Suprapubic skin (tissue), 4 donors: Measurements from ENCODE around the gene SPTBN5. TPM values are rescaled to one million over a fixed set of nuclear protein-coding genes. Genes with fewer than 3 reads are reported as not detected.

Source experiments
- DNase-seq, 2 donors: peaks; one replicate each; pipeline ENCODE4 v3.0.0-alpha.2; 2019; ENCODE audit warnings: low spot score in 2 of 2
- H3K27ac ChIP-seq: fragments of 200-600 bp; sonication (generic); one replicate; pipeline ENCODE4 v1.5.1; 2019
- H3K27me3 ChIP-seq: fragments of 200-600 bp; sonication (generic); one replicate; pipeline ENCODE4 v1.5.1; 2019
- H3K36me3 ChIP-seq: fragments of 200-600 bp; sonication (generic); one replicate; pipeline ENCODE4 v1.5.1; 2019
- H3K4me1 ChIP-seq: fragments of 200-600 bp; sonication (generic); one replicate; pipeline ENCODE4 v1.5.1; 2019
- H3K4me3 ChIP-seq: fragments of 200-600 bp; sonication (generic); one replicate; pipeline ENCODE4 v1.5.1; 2019; ENCODE audit warnings: mild to moderate bottlenecking
- H3K9me3 ChIP-seq: fragments of 200-600 bp; sonication (generic); one replicate; pipeline ENCODE4 v1.5.1; 2019
- EP300 ChIP-seq: sonication (generic); formaldehyde crosslinking; IDR thresholded peaks from one replicate; pipeline ENCODE4 v1.6.1; 2017; ENCODE audit warnings: antibody characterized with exemption
- POLR2A ChIP-seq, 2 donors: fragments of 450-650 bp; IDR thresholded peaks; one replicate each; pipeline ENCODE4 v1.6.1; 2017; ENCODE audit warnings: antibody characterized with exemption in 2 of 2, mild to moderate bottlenecking in 2 of 2, moderate library complexity in 2 of 2
- POLR2AphosphoS5 ChIP-seq, 3 donors: sonication (generic); formaldehyde crosslinking; IDR thresholded peaks; one replicate each; pipeline ENCODE4 v1.6.1; 2017; ENCODE audit warnings: antibody characterized with exemption in 3 of 3
- WGBS: methylation state at CpG from one replicate; pipeline ENCODE4 v1.1.5; 2018; 5-methylcytosine and 5-hydroxymethylcytosine counted together
- total RNA-seq, 4 donors: library from RNA; depleted of rRNA; stranded (reverse); fragments of >200 nt; gene quantifications; one replicate each; pipeline ENCODE4 v1.1.0, GENCODE V29; 2016
- TF ChIP-seq, protein P1 (sequence below), 2 donors: fragments of 200-600 bp in 1 of 2; fragments of 450-650 bp in 1 of 2; sonication (generic) in 1 of 2; IDR thresholded peaks; one replicate each; pipeline ENCODE4 v1.5.1; 2016 to 2019; ENCODE audit warnings: antibody characterized with exemption in 2 of 2, mild to moderate bottlenecking in 1 of 2, moderate library complexity in 1 of 2

SPTBN5 gene
- total RNA-seq, 4 donors from 2014 or later: 1.3 to 3.4 (median 2.8) TPM

- Histone ChIP-seq H3K36me3 (no peaks in the 10 kb centered on the region), H3K27me3 (no peaks in the 10 kb centered on the region), H3K9me3 (no peaks in the 10 kb centered on the region), H3K4me3 (no peak overlapping the region), H3K4me1 (peaks cover 90% of the 10 kb centered on the region), H3K27ac (peak overlapping the region; percentile 72)
- no peak for DNase-seq
- TF ChIP-seq, protein P1, sequence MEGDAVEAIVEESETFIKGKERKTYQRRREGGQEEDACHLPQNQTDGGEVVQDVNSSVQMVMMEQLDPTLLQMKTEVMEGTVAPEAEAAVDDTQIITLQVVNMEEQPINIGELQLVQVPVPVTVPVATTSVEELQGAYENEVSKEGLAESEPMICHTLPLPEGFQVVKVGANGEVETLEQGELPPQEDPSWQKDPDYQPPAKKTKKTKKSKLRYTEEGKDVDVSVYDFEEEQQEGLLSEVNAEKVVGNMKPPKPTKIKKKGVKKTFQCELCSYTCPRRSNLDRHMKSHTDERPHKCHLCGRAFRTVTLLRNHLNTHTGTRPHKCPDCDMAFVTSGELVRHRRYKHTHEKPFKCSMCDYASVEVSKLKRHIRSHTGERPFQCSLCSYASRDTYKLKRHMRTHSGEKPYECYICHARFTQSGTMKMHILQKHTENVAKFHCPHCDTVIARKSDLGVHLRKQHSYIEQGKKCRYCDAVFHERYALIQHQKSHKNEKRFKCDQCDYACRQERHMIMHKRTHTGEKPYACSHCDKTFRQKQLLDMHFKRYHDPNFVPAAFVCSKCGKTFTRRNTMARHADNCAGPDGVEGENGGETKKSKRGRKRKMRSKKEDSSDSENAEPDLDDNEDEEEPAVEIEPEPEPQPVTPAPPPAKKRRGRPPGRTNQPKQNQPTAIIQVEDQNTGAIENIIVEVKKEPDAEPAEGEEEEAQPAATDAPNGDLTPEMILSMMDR (IDR thresholded peaks at IDR 0.05): no peak
- 62% methylated on average over 16 of the region's 16 CpGs for WGBS
Measured at GRCh38 chr15:41932511-41933289, 38.8 kb upstream of the SPTBN5 start.

DNA sequence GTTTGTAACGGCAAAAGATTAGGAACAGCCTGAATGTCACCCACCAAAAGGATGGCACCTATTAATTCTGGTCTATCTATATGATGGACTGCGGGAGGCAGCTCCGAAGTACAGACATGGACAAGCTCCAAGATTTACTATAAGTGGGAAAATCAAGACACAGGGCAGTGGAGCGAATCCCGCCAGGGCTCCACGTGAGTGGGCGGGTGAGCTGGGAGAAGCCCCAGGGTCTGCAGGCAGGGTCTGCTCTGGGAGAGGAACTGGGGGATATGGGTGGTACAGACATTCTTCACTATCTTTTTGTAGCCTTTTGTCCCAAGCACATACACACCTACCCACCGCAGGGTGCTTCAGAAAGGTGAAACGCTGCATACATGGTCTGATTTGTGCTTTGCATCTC is 38.2 kb upstream of the SPTBN5 start:
- H3K4me1 ChIP-seq: peaks cover 92% of the 10 kb centered on the region
- WGBS: 93% methylated on average over 9 of the region's 9 CpGs

GRCh38 chr15:41930867-41931222 is 37.0 kb upstream of the SPTBN5 start:
- no peak overlapping the region for H3K4me3 ChIP-seq
- peaks cover 94% of the 10 kb centered on the region for H3K4me1 ChIP-seq
- H3K27ac ChIP-seq: peak overlapping the region; percentile 78
- no peak for DNase-seq
- no peak for TF ChIP-seq POLR2A (IDR thresholded peaks at IDR 0.05)
- TF ChIP-seq, protein P1 (IDR thresholded peaks at IDR 0.05): no peak
- TF ChIP-seq EP300: no peak
- no peak for TF ChIP-seq POLR2AphosphoS5 (IDR thresholded peaks at IDR 0.05)
- H3K9me3 ChIP-seq: no peaks in the 10 kb centered on the region
- H3K36me3 ChIP-seq: no peaks in the 10 kb centered on the region
- WGBS: 69% methylated on average over 2 of the region's 2 CpGs
- no peaks in the 10 kb centered on the region for H3K27me3 ChIP-seq

More for the DNA sequence above, 38.2 kb upstream of the SPTBN5 start:
- Histone ChIP-seq H3K36me3 (no peaks in the 10 kb centered on the region), H3K27me3 (no peaks in the 10 kb centered on the region), H3K9me3 (no peaks in the 10 kb centered on the region), H3K27ac (no peak overlapping the region), H3K4me3 (no peak overlapping the region)
- no peak for DNase-seq
- TF ChIP-seq, protein P1 (IDR thresholded peaks at IDR 0.05): no peak
- TF ChIP-seq POLR2AphosphoS5 (IDR thresholded peaks at IDR 0.05): no peak
- no peak for TF ChIP-seq EP300
- no peak for TF ChIP-seq POLR2A (IDR thresholded peaks at IDR 0.05)

GRCh38 chr15:41930221-41930866 is 36.5 kb upstream of the SPTBN5 start:
- no peak for TF ChIP-seq POLR2AphosphoS5 (IDR thresholded peaks at IDR 0.05)
- TF ChIP-seq, protein P1 (IDR thresholded peaks at IDR 0.05): peak in 1 of 2 donors; percentile 12
- Histone ChIP-seq H3K36me3 (no peaks in the 10 kb centered on the region), H3K27ac (peak overlapping the region; percentile 78), H3K27me3 (no peaks in the 10 kb centered on the region), H3K4me3 (no peak overlapping the region), H3K9me3 (no peaks in the 10 kb centered on the region), H3K4me1 (peaks cover 94% of the 10 kb centered on the region)
- WGBS: 44% methylated on average over 8 of the region's 8 CpGs
- DNase-seq: no peak
